HCT116 (cell line): ENCODE data around the gene VAMP2. TPM values are rescaled to one million over a fixed set of nuclear protein-coding genes. Genes with fewer than 3 reads are reported as not detected.
A peak's percentile ranks its signal among the peaks of the same experiment; 100 is the strongest.

Experiments
- ATAC-seq: fragments of 200-7000 bp; cut with Tn5 transposase; 2 replicates; pipeline ENCODE4 v1.9.1; 2020; ENCODE audit warnings: mild to moderate bottlenecking, moderate library complexity
- BruUV-seq: library from RNA; stranded (reverse); fragments of 400-500 nt; replicated peaks from 2 replicates; lab custom pipeline; 2021; lab: Mats Ljungman, UMichigan
- CTCF ChIA-PET: fragments of 300-600 bp; sonication (Branson Sonifier 250); formaldehyde crosslinking; loops from one replicate; lab custom pipeline; 2021; ENCODE audit warnings: antibody characterized with exemption; lab: Charles Lee
- POLR2A ChIA-PET: fragments of 300-600, 350-600 bp; sonication (Branson Sonifier 250); formaldehyde crosslinking; loops from one replicate; lab custom pipeline; 2021; ENCODE audit warnings: antibody characterized with exemption; lab: Charles Lee
- RAD21 ChIA-PET, 2 experiments: fragments of 300-600 bp; sonication (Branson Sonifier 250); formaldehyde crosslinking; loops; one replicate each; lab custom pipeline; 2023; ENCODE audit warnings: low total read pairs in 2 of 2; ENCODE audit not compliant: uncharacterized antibody in 2 of 2, unreplicated experiment in 2 of 2, low non-redundant PET in 1 of 2; lab: Charles Lee
- DNase-seq: peaks from one replicate; pipeline ENCODE4 v3.0.0-alpha.2; 2010; ENCODE audit warnings: low read depth, low spot score
- H2AFZ ChIP-seq: fragments of 200-600 bp; shearing (Covaris generic), sonication (generic); 2 replicates; pipeline ENCODE4 v1.6.1; 2017; ENCODE audit warnings: low read depth, mixed run types, mixed read lengths, antibody characterized with exemption, low read length; ENCODE audit not compliant: poor library complexity, severe bottlenecking
- H3K27ac ChIP-seq: 2 replicates; pipeline ENCODE4 v1.5.1; 2012; ENCODE audit warnings: low read depth, low read length
- H3K27me3 ChIP-seq: fragments of 200-600 bp; sonication (generic); 2 replicates; pipeline ENCODE4 v1.6.1; 2016; ENCODE audit warnings: mixed run types, low read length, mixed read lengths; ENCODE audit not compliant: insufficient read depth
- H3K36me3 ChIP-seq, 2 experiments: fragments of 200-500 bp in 1 of 2; fragments of 200-600 bp in 1 of 2; sonication (Bioruptor generic) in 1 of 2; sonication (generic) in 1 of 2; 2 replicates each; pipeline versions ENCODE4 v1.5.1 to v1.6.1; 2014 to 2016; ENCODE audit warnings: low read length in 2 of 2, inconsistent platforms in 1 of 2, mixed read lengths in 1 of 2, mixed run types in 1 of 2; ENCODE audit not compliant: insufficient read depth in 2 of 2, control insufficient read depth in 1 of 2
- H3K4me1 ChIP-seq, 2 experiments: fragments of 200-600 bp in 1 of 2; sonication (generic) in 1 of 2; 2 replicates each; pipeline versions ENCODE4 v1.5.1 to v1.6.1; 2012 to 2017; ENCODE audit warnings: low read length in 2 of 2, inconsistent platforms in 1 of 2, mild to moderate bottlenecking in 1 of 2, mixed read lengths in 1 of 2, mixed run types in 1 of 2, moderate library complexity in 1 of 2; ENCODE audit not compliant: insufficient read depth in 2 of 2, control insufficient read depth in 1 of 2
- H3K4me2 ChIP-seq: fragments of 200-600 bp; sonication (generic); 2 replicates; pipeline ENCODE4 v1.6.1; 2017; ENCODE audit warnings: mixed run types, low read length, mixed read lengths
- H3K4me3 ChIP-seq, 2 experiments: fragments of 200-600 bp in 1 of 2; sonication (generic) in 1 of 2; replicated peaks in 1 of 2; 2 replicates each; pipeline ENCODE4 v1.5.1; 2011 to 2016; ENCODE audit warnings: low read length in 2 of 2, control low read depth in 1 of 2, low read depth in 1 of 2, mild to moderate bottlenecking in 1 of 2, mixed read lengths in 1 of 2, mixed run types in 1 of 2
- H3K79me2 ChIP-seq: fragments of 200-600 bp; sonication (generic); 2 replicates; pipeline ENCODE4 v1.6.1; 2017; ENCODE audit warnings: mild to moderate bottlenecking, mixed run types, low read length, moderate library complexity, mixed read lengths; ENCODE audit not compliant: insufficient read depth
- H3K9ac ChIP-seq: fragments of 200-600 bp; sonication (generic); 2 replicates; pipeline ENCODE4 v1.6.1; 2016; ENCODE audit warnings: low read length, mixed read lengths
- H3K9me2 ChIP-seq: fragments of 200-600 bp; sonication (generic), shearing (Covaris generic); 2 replicates; pipeline ENCODE4 v1.6.1; 2017; ENCODE audit warnings: mixed run types, mild to moderate bottlenecking, moderate library complexity; ENCODE audit not compliant: insufficient read depth
- H3K9me3 ChIP-seq, 2 experiments: fragments of 200-500 bp in 1 of 2; fragments of 200-600 bp in 1 of 2; sonication (Bioruptor generic) in 1 of 2; sonication (generic) in 1 of 2; 2 replicates each; pipeline ENCODE4 v1.6.1; 2014 to 2017; ENCODE audit warnings: low read length in 2 of 2, mixed read lengths in 2 of 2, inconsistent platforms in 1 of 2, low read depth in 1 of 2, mild to moderate bottlenecking in 1 of 2, mixed run types in 1 of 2, moderate library complexity in 1 of 2; ENCODE audit not compliant: control insufficient read depth in 1 of 2, insufficient read depth in 1 of 2
- H4K20me1 ChIP-seq: fragments of 200-600 bp; sonication (generic), shearing (Covaris generic); 2 replicates; pipeline ENCODE4 v1.6.1; 2017; ENCODE audit warnings: mixed run types, mild to moderate bottlenecking, moderate library complexity; ENCODE audit not compliant: insufficient read depth
- ATF3 ChIP-seq: IDR thresholded peaks from 2 replicates; pipeline ENCODE4 v1.6.1; 2012
- CEBPB ChIP-seq: IDR thresholded peaks from 2 replicates; pipeline ENCODE4 v1.6.1; 2012; ENCODE audit warnings: low read depth
- EGR1 ChIP-seq: IDR thresholded peaks from 2 replicates; pipeline ENCODE4 v1.6.1; 2012; ENCODE audit warnings: low read depth
- EZH2 ChIP-seq: fragments of 200-600 bp; sonication (generic); IDR thresholded peaks from 2 replicates; pipeline ENCODE4 v1.6.1; 2017; ENCODE audit warnings: antibody characterized with exemption, mixed run types
- JUND ChIP-seq: IDR thresholded peaks from 2 replicates; pipeline ENCODE4 v1.6.1; 2012
- MAX ChIP-seq: IDR thresholded peaks from 2 replicates; pipeline ENCODE4 v1.6.1; 2012
- POLR2A ChIP-seq: IDR thresholded peaks from 2 replicates; pipeline ENCODE4 v1.7.0; 2011; ENCODE audit warnings: borderline replicate concordance; ENCODE audit not compliant: insufficient read depth, insufficient read length; ENCODE audit errors: extremely low read depth
- POLR2AphosphoS5 ChIP-seq: IDR thresholded peaks from 2 replicates; pipeline ENCODE4 v1.6.1; 2011; ENCODE audit warnings: mild to moderate bottlenecking, low read depth, low read length, moderate library complexity
- RAD21 ChIP-seq: IDR thresholded peaks from 2 replicates; pipeline ENCODE4 v1.6.1; 2012; ENCODE audit warnings: low read depth, mild to moderate bottlenecking
- REST ChIP-seq: IDR thresholded peaks from 2 replicates; pipeline ENCODE4 v1.6.1; 2012; ENCODE audit warnings: low read depth
- SP1 ChIP-seq: IDR thresholded peaks from 2 replicates; pipeline ENCODE4 v1.6.1; 2012; ENCODE audit warnings: low read depth
- YY1 ChIP-seq: IDR thresholded peaks from 2 replicates; pipeline ENCODE4 v1.6.1; 2011; ENCODE audit warnings: low read length, low read depth, moderate library complexity, mild to moderate bottlenecking; ENCODE audit not compliant: insufficient replicate concordance; ENCODE audit errors: extremely low read depth
- ZNF274 ChIP-seq: fragments of 200-500 bp; sonication (Bioruptor generic); IDR thresholded peaks from 2 replicates; pipeline ENCODE4 v1.6.1; 2014; ENCODE audit warnings: mild to moderate bottlenecking, low read depth, low read length, inconsistent platforms
- intact Hi-C: fragments of 100-400 bp; cut with micrococcal nuclease; formaldehyde crosslinking; loops from 2 replicates; pipeline ENCODE4 v1.10.0; 2022
- total RNA-seq: library from RNA; stranded (reverse); gene quantifications from one replicate; pipeline ENCODE4 v1.2.1, GENCODE V29; 2021; ENCODE audit not compliant: unreplicated experiment

The VAMP2 gene
- total RNA-seq, 1 experiment from 2014 or later, result 35.9 TPM

- Histone ChIP-seq H3K79me2 (no peaks in the 10 kb centered on the region), H3K4me3 (peak overlapping the region; percentile 52 to 61), H2AFZ (no peak overlapping the region), H3K27ac (no peak overlapping the region), H3K27me3 (no peaks in the 10 kb centered on the region), H3K9me2 (no peaks in the 10 kb centered on the region), H4K20me1 (peaks cover 3% of the 10 kb centered on the region; the same call in 1 of the 2 replicates), H3K4me2 (peak overlapping the region; percentile 92), H3K9ac (peak overlapping the region; percentile 51), H3K9me3 (no peaks in the 10 kb centered on the region), H3K4me1 (peaks cover 28 to 80% of the 10 kb centered on the region in 2 experiments), H3K36me3 (no peaks in the 10 kb centered on the region)
- TF ChIP-seq YY1, result no peak
- no peak for TF ChIP-seq CEBPB
- no peak for TF ChIP-seq SP1
- TF ChIP-seq EGR1, result no peak
- no peak for TF ChIP-seq REST
- TF ChIP-seq RAD21, result no peak
- TF ChIP-seq MAX, result no peak
- TF ChIP-seq POLR2AphosphoS5, result no peak
- no peak for TF ChIP-seq ATF3
- no peak for TF ChIP-seq EZH2
- no peak for TF ChIP-seq ZNF274
- no peak for TF ChIP-seq POLR2A
- TF ChIP-seq JUND, result no peak
- intact Hi-C loops, result loop anchor here (10.0 kb wide), 1 partner anchor 262 kb away; the partner anchor contains the start of gene RPL26
- ChIA-PET RAD21 (no interaction called here), CTCF (no interaction called here), POLR2A (interaction anchor here (1.1 to 2.5 kb wide), 3 partner anchors 10 to 172 kb away, joined by 4 to 13 read pairs (median 7); partner anchors contain the start of gene SLC25A35)
- BruUV-seq, result no TSS peak
- DNase-seq (no peak), ATAC-seq (no peak)
Measured at GRCh38 chr17:8122924-8123694, 39.6 kb downstream of the VAMP2 start.
